PC-9 (cell line): ENCODE data around the gene PYY. TPM values are rescaled to one million over a fixed set of nuclear protein-coding genes. Genes with fewer than 3 reads are reported as not detected.

Experiments used
- BruUV-seq: library from RNA; stranded (reverse); fragments of 400-500 nt; replicated peaks from 2 replicates; lab custom pipeline; 2021; lab: Mats Ljungman, UMichigan
- CTCF ChIA-PET: fragments of 300-600 bp; sonication (Branson Sonifier 250); formaldehyde crosslinking; loops from one replicate; lab custom pipeline; 2022; ENCODE audit warnings: antibody characterized with exemption; lab: Charles Lee
- POLR2A ChIA-PET: fragments of 300-600 bp; sonication (Branson Sonifier 250); formaldehyde crosslinking; loops from one replicate; lab custom pipeline; 2022; ENCODE audit warnings: antibody characterized with exemption; ENCODE audit not compliant: unreplicated experiment; lab: Charles Lee
- DNase-seq, 2 experiments: peaks; one replicate each; pipeline versions ENCODE4 v3.0.0 to v3.0.0-alpha.2; 2015 to 2022; ENCODE audit warnings: mixed read lengths in 1 of 2
- H2AFZ ChIP-seq: fragments of 200-600 bp; sonication (generic); 2 replicates; pipeline ENCODE4 v1.8.1; 2017; ENCODE audit warnings: antibody characterized with exemption
- H3F3A ChIP-seq: fragments of 200-600 bp; sonication (generic); 2 replicates; pipeline ENCODE4 v1.8.1; 2017; ENCODE audit warnings: antibody characterized with exemption, mild to moderate bottlenecking, low read depth; ENCODE audit not compliant: insufficient read depth
- H3K27ac ChIP-seq: fragments of 200-600 bp; sonication (generic); 2 replicates; pipeline ENCODE4 v1.6.1; 2016; ENCODE audit warnings: mixed run types
- H3K27me3 ChIP-seq: fragments of 200-600 bp; sonication (generic); 2 replicates; pipeline ENCODE4 v1.6.1; 2016; ENCODE audit warnings: low read depth, mixed run types; ENCODE audit not compliant: insufficient read depth
- H3K36me3 ChIP-seq: fragments of 200-600 bp; sonication (generic); 2 replicates; pipeline ENCODE4 v1.6.1; 2016; ENCODE audit warnings: low read depth, mixed run types
- H3K4me1 ChIP-seq: fragments of 200-600 bp; sonication (generic); replicated peaks from 2 replicates; pipeline ENCODE4 v1.6.1; 2016; ENCODE audit warnings: mixed run types; ENCODE audit not compliant: insufficient read depth
- H3K4me2 ChIP-seq: fragments of 200-600 bp; sonication (generic); 2 replicates; pipeline ENCODE4 v1.6.1; 2017; ENCODE audit warnings: mixed run types
- H3K4me3 ChIP-seq: fragments of 200-600 bp; sonication (generic); 2 replicates; pipeline ENCODE4 v1.6.1; 2016; ENCODE audit warnings: mixed run types
- H3K79me2 ChIP-seq: fragments of 200-600 bp; sonication (generic); 2 replicates; pipeline ENCODE4 v1.6.1; 2017; ENCODE audit warnings: low read depth, mixed run types
- H3K9me2 ChIP-seq: fragments of 200-600 bp; sonication (generic); 2 replicates; pipeline ENCODE4 v1.8.1; 2017; ENCODE audit warnings: mild to moderate bottlenecking; ENCODE audit not compliant: insufficient read depth
- H3K9me3 ChIP-seq: fragments of 200-600 bp; sonication (generic); 2 replicates; pipeline ENCODE4 v1.8.1; 2016; ENCODE audit warnings: low read depth; ENCODE audit not compliant: insufficient read depth
- H4K20me1 ChIP-seq: fragments of 200-600 bp; sonication (generic); 2 replicates; pipeline ENCODE4 v1.8.1; 2017; ENCODE audit not compliant: insufficient read depth
- EZH2 ChIP-seq: fragments of 200-600 bp; sonication (generic); IDR thresholded peaks from 2 replicates; pipeline ENCODE4 v1.8.0; 2017; ENCODE audit warnings: antibody characterized with exemption, low read depth
- intact Hi-C: fragments of 100-400 bp; cut with micrococcal nuclease; formaldehyde crosslinking; loops from one replicate; pipeline ENCODE4 v1.10.0; 2022; ENCODE audit not compliant: unreplicated experiment
- total RNA-seq: library from RNA; stranded (reverse); gene quantifications from 2 replicates; pipeline ENCODE4 v1.2.3, GENCODE V29; 2021
- TF ChIP-seq, protein P1 (sequence below): fragments of 200-600 bp; sonication (generic); conservative IDR thresholded peaks from 2 replicates; pipeline ENCODE4 v1.6.1; 2017; ENCODE audit warnings: mixed run types, antibody characterized with exemption, mild to moderate bottlenecking, moderate library complexity

PYY gene
- total RNA-seq, 1 experiment from 2014 or later = not detected

DNA sequence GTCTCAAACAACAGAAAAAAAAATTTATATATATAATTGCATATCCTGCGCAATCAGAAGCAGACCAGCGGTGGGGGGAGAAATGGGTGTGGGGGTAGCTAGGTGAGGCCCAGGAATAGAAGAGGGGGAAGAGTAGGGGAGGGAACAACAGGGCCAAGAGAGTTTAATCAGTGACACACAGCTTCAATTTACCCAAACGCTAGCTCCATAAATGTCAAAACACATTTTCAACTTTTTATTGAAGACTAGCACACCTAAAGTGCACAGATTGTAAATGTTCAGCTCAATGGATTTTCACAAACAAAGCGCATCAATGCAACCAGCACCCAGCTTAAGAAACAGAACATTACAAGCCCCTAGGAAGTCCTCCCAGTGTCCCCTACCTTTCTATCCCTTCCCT, 25.9 kb upstream of the PYY start:
- Histone ChIP-seq H4K20me1 (no peaks in the 10 kb centered on the region), H3K79me2 (no peaks in the 10 kb centered on the region), H2AFZ (no peak overlapping the region), H3K27me3 (peaks cover 65% of the 10 kb centered on the region), H3K9me2 (no peaks in the 10 kb centered on the region), H3K9me3 (no peaks in the 10 kb centered on the region), H3K4me3 (no peak overlapping the region), H3K4me2 (no peak overlapping the region), H3F3A (no peaks in the 10 kb centered on the region; the same call in 1 of the 2 replicates), H3K36me3 (no peaks in the 10 kb centered on the region), H3K27ac (no peak overlapping the region), H3K4me1 (no peaks in the 10 kb centered on the region)
- DNase-seq = no peak
- CTCF ChIA-PET = no interaction called here
- no TSS peak for BruUV-seq
- no peak for TF ChIP-seq EZH2
- TF ChIP-seq, protein P1, sequence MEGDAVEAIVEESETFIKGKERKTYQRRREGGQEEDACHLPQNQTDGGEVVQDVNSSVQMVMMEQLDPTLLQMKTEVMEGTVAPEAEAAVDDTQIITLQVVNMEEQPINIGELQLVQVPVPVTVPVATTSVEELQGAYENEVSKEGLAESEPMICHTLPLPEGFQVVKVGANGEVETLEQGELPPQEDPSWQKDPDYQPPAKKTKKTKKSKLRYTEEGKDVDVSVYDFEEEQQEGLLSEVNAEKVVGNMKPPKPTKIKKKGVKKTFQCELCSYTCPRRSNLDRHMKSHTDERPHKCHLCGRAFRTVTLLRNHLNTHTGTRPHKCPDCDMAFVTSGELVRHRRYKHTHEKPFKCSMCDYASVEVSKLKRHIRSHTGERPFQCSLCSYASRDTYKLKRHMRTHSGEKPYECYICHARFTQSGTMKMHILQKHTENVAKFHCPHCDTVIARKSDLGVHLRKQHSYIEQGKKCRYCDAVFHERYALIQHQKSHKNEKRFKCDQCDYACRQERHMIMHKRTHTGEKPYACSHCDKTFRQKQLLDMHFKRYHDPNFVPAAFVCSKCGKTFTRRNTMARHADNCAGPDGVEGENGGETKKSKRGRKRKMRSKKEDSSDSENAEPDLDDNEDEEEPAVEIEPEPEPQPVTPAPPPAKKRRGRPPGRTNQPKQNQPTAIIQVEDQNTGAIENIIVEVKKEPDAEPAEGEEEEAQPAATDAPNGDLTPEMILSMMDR = no peak
- intact Hi-C loops = no loop called here
- POLR2A ChIA-PET = no interaction called here

DNA sequence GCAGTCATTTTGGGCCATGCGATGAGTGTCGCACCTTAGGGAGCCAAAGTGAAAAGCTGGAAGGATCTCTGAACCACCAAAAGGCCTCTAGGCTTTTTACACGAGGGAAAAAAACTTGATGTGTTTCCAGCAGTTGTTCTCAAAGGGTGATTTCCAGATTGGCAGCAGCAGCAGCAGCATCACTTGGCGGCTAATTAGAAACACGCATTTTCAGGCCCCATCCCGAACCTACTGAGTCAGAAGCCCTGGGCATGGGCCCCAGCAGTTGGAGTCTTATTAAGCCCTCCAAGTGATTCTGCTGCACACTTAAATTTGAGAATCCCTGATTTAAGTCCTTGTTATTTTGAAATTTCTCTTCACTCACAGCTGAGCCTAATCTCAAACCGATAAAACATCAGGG, 25.3 kb upstream of the PYY start:
- Histone ChIP-seq H3K79me2 (no peaks in the 10 kb centered on the region), H3K9me3 (no peaks in the 10 kb centered on the region), H3K27me3 (peaks cover 71% of the 10 kb centered on the region), H2AFZ (no peak overlapping the region), H3F3A (no peaks in the 10 kb centered on the region; the same call in 1 of the 2 replicates), H3K4me1 (no peaks in the 10 kb centered on the region), H3K4me3 (no peak overlapping the region), H3K27ac (no peak overlapping the region), H3K9me2 (no peaks in the 10 kb centered on the region), H4K20me1 (no peaks in the 10 kb centered on the region), H3K36me3 (no peaks in the 10 kb centered on the region), H3K4me2 (no peak overlapping the region)
- POLR2A ChIA-PET = no interaction called here
- BruUV-seq = no TSS peak
- CTCF ChIA-PET = no interaction called here
- no peak for DNase-seq
- intact Hi-C loops = no loop called here
- TF ChIP-seq EZH2 = no peak
- TF ChIP-seq, protein P1 = no peak

DNA sequence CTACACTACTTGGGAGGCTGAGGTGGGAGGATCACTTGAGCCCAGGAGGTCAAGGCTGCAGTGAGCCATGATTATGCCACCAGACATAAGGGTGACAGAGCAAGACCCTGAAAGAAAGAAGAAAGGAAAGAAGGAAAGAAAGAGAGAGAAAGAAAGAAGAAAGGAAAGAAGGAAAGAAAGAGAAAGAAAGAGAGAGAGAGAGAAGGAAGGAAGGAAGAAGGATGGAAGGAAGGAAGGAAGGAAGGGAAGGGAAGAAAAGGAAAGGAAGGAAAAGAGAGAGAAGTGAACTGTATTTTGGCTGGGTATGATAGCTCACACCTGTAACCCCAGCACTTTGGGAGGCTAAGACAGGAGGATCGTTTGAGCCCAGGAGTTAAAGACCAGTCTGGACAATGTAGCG, 24.3 kb upstream of the PYY start:
- Histone ChIP-seq H4K20me1 (no peaks in the 10 kb centered on the region), H3K9me2 (no peaks in the 10 kb centered on the region), H3K27me3 (peaks cover 69% of the 10 kb centered on the region), H3F3A (no peaks in the 10 kb centered on the region; the same call in 1 of the 2 replicates), H3K4me3 (no peak overlapping the region), H3K27ac (no peak overlapping the region), H2AFZ (no peak overlapping the region), H3K4me1 (no peaks in the 10 kb centered on the region), H3K36me3 (no peaks in the 10 kb centered on the region), H3K9me3 (no peaks in the 10 kb centered on the region), H3K79me2 (no peaks in the 10 kb centered on the region), H3K4me2 (no peak overlapping the region)
- no peak for DNase-seq
- CTCF ChIA-PET = no interaction called here
- POLR2A ChIA-PET = no interaction called here
- TF ChIP-seq EZH2 = no peak
- TF ChIP-seq, protein P1 = no peak
- no TSS peak for BruUV-seq
- intact Hi-C loops = no loop called here
